SIG-M5 treated with dmso at 0.1 percent for 504 hours (cell line): ENCODE data around the gene ONECUT2.

Experiments
- DNase-seq: peaks from one replicate; lab custom pipeline; 2025; ENCODE audit not compliant: unreplicated experiment; lab: John Stamatoyannopoulos, UW

ONECUT2 gene

GRCh38 chr18:57523171-57523956 lies 88.2 kb downstream of the ONECUT2 start:
- peak; percentile 91 for DNase-seq

- DNase-seq: no peak
Observed at GRCh38 chr18:57527556-57528229, 92.5 kb downstream of the ONECUT2 start.

DNA sequence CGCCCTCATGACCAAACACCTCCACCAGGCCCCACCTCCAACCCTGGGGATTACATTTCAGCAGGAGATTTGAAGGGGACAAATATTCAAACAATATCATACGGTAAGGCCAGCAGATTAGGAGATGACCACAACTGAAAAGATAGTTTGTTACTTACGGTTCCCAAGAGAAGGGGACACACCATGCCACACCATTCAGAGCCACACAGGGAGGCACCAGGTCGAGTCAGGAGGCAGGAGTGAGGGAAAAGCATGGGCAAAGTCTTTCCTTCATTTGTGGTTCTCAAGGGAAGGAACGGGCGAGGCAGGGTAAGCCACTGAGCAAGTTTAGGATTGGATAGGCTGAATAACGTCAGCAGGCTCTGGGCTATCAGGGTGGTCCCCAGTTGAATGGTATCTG lies 94.0 kb downstream of the ONECUT2 start:
- DNase-seq: no peak

- no peak for DNase-seq
Observed at GRCh38 chr18:57533006-57533867, 98.1 kb downstream of the ONECUT2 start.

DNA sequence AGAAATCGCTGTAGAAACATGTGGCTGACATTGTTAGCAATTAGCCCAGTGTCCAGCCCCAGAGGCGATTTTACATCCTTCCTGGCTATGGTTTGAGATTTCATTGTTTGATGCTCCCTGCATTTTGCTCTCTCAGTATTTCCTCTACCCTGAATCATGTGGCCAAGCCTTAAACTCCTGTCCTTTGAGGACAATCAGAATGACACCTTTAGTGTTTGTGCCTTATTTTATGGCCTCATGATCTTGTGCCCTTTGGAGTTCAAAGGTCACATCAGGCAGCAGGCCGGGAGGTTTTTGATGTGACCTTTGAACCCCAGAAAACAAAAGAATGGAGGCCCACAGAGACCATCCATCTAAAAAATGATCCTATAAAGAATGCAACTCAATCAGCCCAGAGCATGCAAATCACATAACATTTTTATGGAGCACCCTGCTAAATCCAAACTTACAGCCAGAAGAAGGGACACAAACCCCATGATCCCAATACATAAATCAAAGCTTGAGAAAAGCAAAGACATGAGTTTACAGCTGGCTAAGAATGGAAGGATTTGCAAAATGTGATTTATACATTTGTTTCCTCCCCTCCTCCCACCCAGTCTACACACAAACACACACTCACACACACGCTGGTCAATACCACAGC lies 98.8 kb downstream of the ONECUT2 start:
- no peak for DNase-seq

DNA sequence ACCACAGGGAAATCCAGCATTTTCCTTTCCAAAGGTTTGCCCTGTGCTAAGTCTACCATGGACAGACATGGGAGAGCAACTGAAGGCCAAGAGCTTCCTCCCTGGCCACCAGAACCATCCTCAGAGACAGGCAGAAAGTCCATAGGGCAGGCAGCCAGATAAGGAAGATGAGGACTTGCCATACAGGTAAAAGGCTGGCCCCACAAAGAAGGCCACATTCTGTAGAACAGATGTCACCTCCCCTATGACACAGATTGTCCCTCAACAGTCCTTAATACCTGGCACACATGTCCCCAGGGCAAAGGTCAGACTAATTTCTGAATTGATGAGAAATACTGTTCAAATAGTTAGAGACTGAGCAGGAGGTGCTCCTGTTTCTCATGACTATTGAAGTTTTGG lies 99.3 kb downstream of the ONECUT2 start:
- no peak for DNase-seq

GRCh38 chr18:57538614-57539013 lies 103.4 kb downstream of the ONECUT2 start:
- DNase-seq: no peak

GRCh38 chr18:57539702-57540101 lies 104.5 kb downstream of the ONECUT2 start:
- DNase-seq: no peak
